ENCODE measurements around the gene HOXC9. TPM values are rescaled to one million over a fixed set of nuclear protein-coding genes. Genes with fewer than 3 reads are reported as not detected.

The HOXC9 gene
- total RNA-seq, 1 experiment from 2014 or later: 12.6 TPM

GRCh38 chr12:53963434-53964314 lies 36.3 kb upstream of the HOXC9 start:
- DNase-seq (ENCODE audit: low read depth): no peak

DNA sequence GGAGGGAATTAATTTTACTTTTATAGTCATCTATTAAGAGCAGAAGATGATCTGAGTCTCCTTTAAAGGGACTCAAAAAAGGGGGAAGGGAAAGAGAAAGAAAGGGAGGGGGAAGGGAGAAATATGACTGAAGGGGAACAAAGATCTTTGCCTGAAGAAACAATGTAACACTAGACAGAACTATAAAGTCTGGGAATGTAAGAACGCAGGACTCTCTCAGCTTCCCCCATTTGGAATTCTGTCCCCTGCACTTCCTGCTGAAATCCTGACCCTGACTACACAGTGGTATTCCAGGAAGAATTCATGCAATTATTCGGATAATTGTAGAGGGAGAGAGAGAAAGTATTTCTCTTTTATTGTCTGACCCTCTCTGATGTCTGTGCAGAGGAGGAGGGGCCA lies 35.6 kb upstream of the HOXC9 start:
- DNase-seq (ENCODE audit: low read depth): no peak

DNA sequence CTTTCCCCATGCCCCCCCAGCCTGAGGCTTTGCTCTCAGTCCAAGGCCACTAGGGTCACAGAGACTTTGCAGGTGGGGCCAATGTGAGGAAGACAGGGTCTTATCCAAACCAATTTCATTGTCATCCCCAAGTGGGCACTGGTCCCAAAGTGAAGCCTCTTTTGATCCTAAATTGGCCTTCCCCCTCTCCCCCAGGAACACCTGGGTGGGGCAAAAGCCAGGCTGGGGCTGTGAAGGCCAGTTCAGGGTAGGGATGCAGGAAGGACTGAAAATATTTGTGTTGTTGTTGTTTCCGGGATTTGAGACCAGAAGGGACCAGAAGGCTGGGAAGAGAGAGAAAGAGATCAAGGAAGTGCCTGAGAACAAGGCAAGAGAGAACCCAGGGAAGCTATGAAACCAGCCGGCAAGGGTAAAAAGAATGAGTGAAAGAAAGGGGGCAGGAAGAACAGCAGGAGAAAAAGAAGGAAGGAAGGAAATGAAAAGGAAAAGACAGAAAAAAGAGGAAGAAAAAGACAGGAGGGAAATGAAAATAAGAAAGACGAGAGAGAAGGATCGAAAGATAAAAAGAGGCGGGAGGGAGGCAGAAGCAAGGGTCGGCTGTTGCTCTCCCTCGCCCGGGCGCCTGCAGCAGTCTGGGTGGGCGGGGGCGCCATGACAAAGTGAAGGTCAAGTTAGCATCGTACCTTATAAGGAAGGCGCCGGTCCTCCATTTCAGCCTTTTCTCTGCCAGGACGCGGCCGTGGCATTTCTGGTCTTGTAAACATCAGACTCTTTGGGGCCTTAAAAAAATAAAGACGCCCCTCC lies 34.5 kb upstream of the HOXC9 start:
- DNase-seq (ENCODE audit: low read depth): peak; percentile 66

DNA sequence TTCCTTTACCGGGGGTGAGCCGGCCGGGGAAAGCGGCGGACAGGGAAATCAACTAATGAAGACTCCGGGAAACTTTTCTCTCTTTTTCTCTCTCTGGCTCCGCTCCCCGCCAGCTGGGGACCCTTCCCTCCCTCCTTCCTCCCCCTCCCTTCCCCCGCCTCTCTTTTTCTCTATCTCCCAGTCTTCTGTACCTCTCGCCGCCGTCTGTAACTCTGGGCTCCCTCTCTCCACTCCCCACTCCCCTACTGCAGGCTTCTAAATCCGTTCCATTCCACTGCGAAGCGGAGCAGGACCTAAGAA lies 33.9 kb upstream of the HOXC9 start:
- DNase-seq (ENCODE audit: low read depth): no peak

GRCh38 chr12:53966385-53967133 lies 33.4 kb upstream of the HOXC9 start:
- DNase-seq (ENCODE audit: low read depth): no peak

DNA sequence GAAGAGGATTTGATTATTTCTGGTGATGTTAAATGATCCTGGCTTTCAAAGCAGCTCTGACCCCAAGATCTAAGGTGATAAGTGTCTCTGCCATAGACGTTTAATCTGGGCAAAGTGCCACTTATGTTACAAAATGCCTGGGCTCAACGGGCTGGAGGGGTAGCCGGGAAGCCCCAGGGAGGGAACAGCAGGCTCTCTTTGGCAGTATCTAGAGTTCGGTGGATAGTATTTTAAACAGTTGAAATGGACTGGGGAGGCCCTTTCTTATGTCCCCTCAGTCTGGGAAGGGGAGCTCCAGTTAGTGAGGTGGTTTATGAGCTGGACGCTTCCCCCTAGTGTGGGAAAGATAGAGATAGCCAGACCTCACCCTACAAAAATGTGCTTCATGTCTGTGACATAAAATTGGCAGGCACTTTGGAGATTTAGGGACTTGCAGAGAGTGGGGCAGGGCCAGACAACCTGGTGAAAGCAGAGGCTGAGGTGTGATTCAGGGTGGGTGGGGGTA lies 32.5 kb upstream of the HOXC9 start:
- no peak for DNase-seq (ENCODE audit: low read depth)

DNA sequence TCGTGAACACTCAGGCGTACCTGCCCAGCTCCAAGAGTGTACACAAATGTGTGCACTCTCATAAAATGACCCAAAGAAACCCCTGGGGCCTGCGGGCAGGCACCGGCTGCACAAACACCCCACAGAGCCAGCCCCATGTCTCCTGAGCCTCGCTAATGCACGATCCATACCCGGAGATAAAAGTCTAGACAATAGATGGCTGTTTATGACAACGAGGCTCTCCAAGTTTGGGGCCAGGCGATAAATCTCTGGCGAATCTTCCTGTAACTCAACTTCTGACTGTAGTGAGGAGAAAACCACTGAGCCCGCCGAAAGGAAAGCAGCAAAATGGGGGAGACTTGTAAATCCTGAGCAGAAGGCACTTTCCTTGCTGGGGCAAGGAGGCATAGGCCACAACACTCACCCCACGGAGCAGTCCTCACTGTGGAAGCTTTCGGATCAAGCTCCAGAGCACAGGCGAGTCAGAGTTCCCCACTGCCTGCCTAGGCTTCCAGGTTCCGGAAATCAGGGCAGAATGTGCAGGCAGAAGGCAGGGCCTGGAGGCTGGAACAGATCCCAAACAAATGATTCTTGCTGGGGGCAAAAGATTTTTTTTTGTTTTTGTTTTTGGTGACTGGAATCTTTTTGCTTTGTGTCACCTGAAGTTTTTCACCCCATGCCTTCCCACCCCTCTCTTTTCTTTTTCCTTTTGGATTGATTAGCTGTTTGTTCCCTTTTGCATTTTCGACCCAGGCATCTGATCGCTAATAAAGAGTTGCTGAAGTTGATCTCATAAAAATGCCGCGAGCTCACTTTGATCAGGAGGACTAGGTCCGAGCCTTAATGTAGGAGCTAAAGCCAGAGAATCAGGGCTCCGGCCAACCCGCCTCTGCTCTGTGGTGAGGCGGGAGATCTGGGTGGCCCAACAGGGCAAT lies 31.5 kb upstream of the HOXC9 start:
- no peak for DNase-seq (ENCODE audit: low read depth)

- DNase-seq (ENCODE audit: low read depth): no peak
These were observed 30.2 kb upstream of the HOXC9 start for GRCh38 chr12:53969588-53970259.

GRCh38 chr12:53970451-53970850 lies 29.5 kb upstream of the HOXC9 start:
- no peak for DNase-seq (ENCODE audit: low read depth)

GRCh38 chr12:53971129-53971528 lies 28.8 kb upstream of the HOXC9 start:
- DNase-seq (ENCODE audit: low read depth): no peak

DNA sequence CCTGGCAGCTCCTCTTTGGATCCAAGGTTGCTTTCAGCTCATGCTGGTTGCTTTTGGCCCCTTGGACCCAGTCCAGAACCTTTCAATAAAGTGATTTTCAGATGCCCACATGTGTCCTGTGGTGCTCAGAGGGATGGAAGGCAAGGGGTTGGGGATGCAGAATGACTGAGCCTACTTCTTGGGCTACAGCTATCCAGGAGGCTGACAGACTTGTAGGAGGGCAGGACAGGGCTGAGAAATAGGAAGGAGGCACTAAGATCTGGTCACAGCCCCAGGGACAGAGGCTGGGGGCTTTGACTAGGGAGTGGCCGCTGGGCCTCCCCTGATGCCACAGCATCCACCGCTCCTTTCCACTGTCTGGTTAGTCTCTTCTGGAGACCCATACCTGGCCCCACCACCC lies 28.3 kb upstream of the HOXC9 start:
- no peak for DNase-seq (ENCODE audit: low read depth)

- peak; percentile 82 for DNase-seq (ENCODE audit: low read depth)
These were observed 27.7 kb upstream of the HOXC9 start for GRCh38 chr12:53972152-53972702.

DNA sequence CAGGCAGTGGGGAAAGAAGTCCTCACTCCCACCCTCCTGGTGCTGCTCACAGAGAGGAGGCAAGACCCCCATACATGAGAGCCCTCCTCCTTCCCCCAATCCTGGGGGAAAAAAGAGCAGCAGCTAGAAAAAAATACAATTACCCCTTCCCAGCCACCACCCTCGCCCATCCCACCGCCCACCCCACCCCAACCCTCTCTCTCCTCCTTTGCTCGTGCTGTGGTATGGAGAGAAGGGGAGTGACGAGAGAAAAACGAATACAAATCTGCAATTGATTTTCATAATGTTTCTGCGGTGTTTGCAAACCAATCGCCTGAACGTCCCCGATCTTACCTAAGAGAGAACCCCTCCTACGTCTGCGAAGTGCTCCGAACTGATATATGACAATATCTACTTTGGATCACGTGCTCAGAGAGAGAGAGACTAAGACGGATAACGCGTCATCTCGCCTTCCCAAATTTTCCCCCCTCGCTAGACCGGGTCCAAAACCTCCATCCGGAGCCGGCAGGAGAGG lies 27.2 kb upstream of the HOXC9 start, which contains the start of gene HOXC11:
Gene HOXC11 (plus strand): TSS at position 405 of the 514 bp plus-strand sequence. CDS start 116 bp downstream, outside the sequence.
- DNase-seq (ENCODE audit: low read depth): no peak

- peak; percentile 70 for DNase-seq (ENCODE audit: low read depth)
These were observed 26.5 kb upstream of the HOXC9 start for GRCh38 chr12:53973236-53974042.

GRCh38 chr12:53974084-53975063 lies 25.6 kb upstream of the HOXC9 start, which contains the start of gene HOTAIR:
Gene HOTAIR (minus strand): TSS chr12:53974954.
- DNase-seq (ENCODE audit: low read depth): peak; percentile 72

GRCh38 chr12:53975064-53975471 lies 24.9 kb upstream of the HOXC9 start:
- no peak for DNase-seq (ENCODE audit: low read depth)

DNA sequence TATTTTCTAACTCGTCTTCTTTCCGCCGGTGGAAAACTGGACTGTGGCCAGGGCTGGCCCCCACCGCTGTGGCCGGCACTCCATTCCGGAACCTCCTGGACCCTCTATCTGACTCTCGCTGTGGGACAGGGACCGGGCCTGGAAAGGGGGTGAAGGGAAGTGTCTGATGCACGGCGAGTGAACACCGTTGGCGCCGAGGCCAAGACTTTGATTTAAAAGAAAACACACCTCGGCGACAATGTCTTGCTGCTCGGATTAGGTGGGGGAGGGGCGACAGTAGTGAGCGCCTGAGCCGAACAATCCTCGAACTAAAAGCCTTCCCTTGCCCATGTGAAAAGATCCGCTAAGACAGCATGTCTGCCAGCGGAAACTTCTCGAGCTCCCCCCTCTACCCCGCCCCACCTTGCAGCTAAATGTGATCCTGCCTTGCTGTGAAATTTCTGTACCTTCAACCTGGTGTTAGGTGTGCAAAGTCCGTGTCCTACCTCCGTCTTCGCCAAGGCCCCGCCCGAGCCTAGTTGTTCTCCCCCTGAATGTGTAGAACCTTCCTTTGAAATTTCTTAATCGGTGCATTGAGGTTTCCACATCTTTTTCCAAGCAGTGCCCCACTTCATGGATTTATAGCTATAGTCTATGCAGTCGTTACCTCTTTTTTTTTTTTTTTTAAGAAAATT lies 24.3 kb upstream of the HOXC9 start:
- no peak for DNase-seq (ENCODE audit: low read depth)
